HepG2 (cell line): ENCODE measurements around the gene ZNF22. TPM values are rescaled to one million over a fixed set of nuclear protein-coding genes. Genes with fewer than 3 reads are reported as not detected.

Source experiments
- AHR ChIP-seq: IDR thresholded peaks from 2 replicates; pipeline ENCODE4 v1.6.1; 2018; ENCODE audit warnings: missing genetic modification reagents, missing compliant biosample characterization
- ATF3 ChIP-seq: sonication (generic); formaldehyde crosslinking; IDR thresholded peaks from 2 replicates; pipeline ENCODE4 v1.4.0; 2020; ENCODE audit warnings: missing genetic modification reagents
- DMTF1 ChIP-seq: sonication (generic); formaldehyde crosslinking; IDR thresholded peaks from 2 replicates; pipeline ENCODE4 v1.4.0; 2020; ENCODE audit warnings: mild to moderate bottlenecking, missing genetic modification reagents
- DNMT1 ChIP-seq: sonication (generic); formaldehyde crosslinking; IDR thresholded peaks from 2 replicates; pipeline ENCODE4 v1.5.1; 2020; ENCODE audit warnings: mild to moderate bottlenecking, missing genetic modification reagents
- FOXK2 ChIP-seq: fragments of 450-650 bp; IDR thresholded peaks from 2 replicates; pipeline ENCODE4 v1.6.1; 2016
- GATAD2A ChIP-seq: IDR thresholded peaks from 2 replicates; pipeline ENCODE4 v1.6.1; 2016
- HNRNPUL1 ChIP-seq: fragments of 200-400 bp; formaldehyde crosslinking; IDR thresholded peaks from 2 replicates; pipeline ENCODE4 v1.6.1; 2017; ENCODE audit warnings: low read depth, mild to moderate bottlenecking, low read length, moderate library complexity
- KDM3A ChIP-seq: IDR thresholded peaks from 2 replicates; pipeline ENCODE4 v1.6.1; 2018; ENCODE audit warnings: low read depth, missing compliant biosample characterization
- MAX ChIP-seq: IDR thresholded peaks from 2 replicates; pipeline ENCODE4 v1.6.1; 2012; ENCODE audit warnings: inconsistent platforms
- NFRKB ChIP-seq: fragments of 450-650 bp; IDR thresholded peaks from 2 replicates; pipeline ENCODE4 v1.6.1; 2017
- NR1H2 ChIP-seq: sonication (generic); formaldehyde crosslinking; IDR thresholded peaks from 2 replicates; pipeline ENCODE4 v1.8.1; 2022; ENCODE audit warnings: low read depth, missing genetic modification reagents, borderline replicate concordance
- NR2F2 ChIP-seq: IDR thresholded peaks from 2 replicates; pipeline ENCODE4 v1.6.1; 2012; ENCODE audit warnings: low read depth, inconsistent platforms, borderline replicate concordance
- POLR2AphosphoS5 ChIP-seq: IDR thresholded peaks from 2 replicates; pipeline ENCODE4 v1.6.1; 2012; ENCODE audit warnings: low read depth, low read length
- SETDB1 ChIP-seq: sonication (generic); formaldehyde crosslinking; IDR thresholded peaks from 2 replicates; pipeline ENCODE4 v1.5.1; 2020; ENCODE audit warnings: missing genetic modification reagents, mild to moderate bottlenecking, borderline replicate concordance
- SOX6 ChIP-seq, 2 experiments: fragments of 450-650 bp in 1 of 2; sonication (generic) in 1 of 2; formaldehyde crosslinking in 1 of 2; IDR thresholded peaks; 2 replicates each; pipeline versions ENCODE4 v1.4.0 to v1.6.1; 2017 to 2020; ENCODE audit warnings: antibody characterized with exemption in 1 of 2, mild to moderate bottlenecking in 1 of 2, missing genetic modification reagents in 1 of 2
- STAT5B ChIP-seq: sonication (generic); formaldehyde crosslinking; IDR thresholded peaks from 2 replicates; pipeline ENCODE4 v1.4.0; 2020; ENCODE audit warnings: missing genetic modification reagents
- TBL1XR1 ChIP-seq: fragments of 150-350 bp; IDR thresholded peaks from 2 replicates; pipeline ENCODE4 v1.6.1; 2014; ENCODE audit warnings: borderline replicate concordance, low read length; ENCODE audit not compliant: partially characterized antibody
- XRCC5 ChIP-seq: fragments of 200-400 bp; formaldehyde crosslinking; optimal IDR thresholded peaks from 2 replicates; pipeline ENCODE3; 2017; ENCODE audit warnings: mild to moderate bottlenecking, low read length
- ZNF230 ChIP-seq: sonication (generic); formaldehyde crosslinking; IDR thresholded peaks from 2 replicates; pipeline ENCODE4 v1.4.0; 2020; ENCODE audit warnings: mild to moderate bottlenecking, missing genetic modification reagents
- ZNF530 ChIP-seq: sonication (generic); formaldehyde crosslinking; IDR thresholded peaks from 2 replicates; pipeline ENCODE4 v1.5.0; 2020; ENCODE audit warnings: low read depth, mild to moderate bottlenecking, missing genetic modification reagents
- ZNF564 ChIP-seq: sonication (generic); formaldehyde crosslinking; IDR thresholded peaks from 2 replicates; pipeline ENCODE4 v1.8.1; 2023; ENCODE audit warnings: mild to moderate bottlenecking, missing genetic modification reagents
- ZNF576 ChIP-seq: sonication (generic); formaldehyde crosslinking; IDR thresholded peaks from 2 replicates; pipeline ENCODE4 v1.4.0; 2020; ENCODE audit warnings: mild to moderate bottlenecking, missing genetic modification reagents
- polyA plus RNA-seq, 8 experiments: library from polyadenylated mRNA; depleted of rRNA in 3 of 8; stranded (reverse) in 7 of 8; unstranded in 1 of 8; fragments of >200 nt; fragmentation: Illumina TruSeq in 4 of 8; extraction: Trizol in 4 of 8; gene quantifications; 2 replicates each; pipeline versions ENCODE4 v1.2.1 to v1.2.3, GENCODE V29; 2011 to 2016; ENCODE audit warnings: low read depth in 4 of 8, missing spikeins in 1 of 8, mixed read lengths in 1 of 8; ENCODE audit not compliant: insufficient read depth in 1 of 8
- total RNA-seq, 5 experiments: library from RNA; depleted of rRNA; stranded (reverse); fragments of >200 nt; fragmentation: Illumina TruSeq; extraction: Trizol; gene quantifications; 2 replicates each; pipeline ENCODE4 v1.2.3, GENCODE V29; 2016; ENCODE audit warnings: low read depth in 1 of 5
- TF ChIP-seq, protein P1 (sequence below), 2 experiments: sonication (generic) in 1 of 2; formaldehyde crosslinking in 1 of 2; IDR thresholded peaks; 2 replicates each; pipeline versions ENCODE4 v1.6.1 to v1.9.0; 2014 to 2022; ENCODE audit warnings: antibody characterized with exemption in 1 of 2, borderline replicate concordance in 1 of 2, inconsistent platforms in 1 of 2, low read depth in 1 of 2, missing genetic modification reagents in 1 of 2

ZNF22 gene
- total and polyA plus RNA-seq, 2 of the 13 experiments (the other 11 are each of a cell fraction or from before 2014, with no cell fraction given) = 0.40 to 1.3 TPM

- TF ChIP-seq ATF3 (peak; percentile 34; the same call in 1 of the 2 replicates), HNRNPUL1 (no peak), ZNF576 (no peak), DMTF1 (CRISPR knock-in tag) (no peak), XRCC5 (no peak), MAX (no peak), ZNF230 (no peak), TBL1XR1 (no peak), KDM3A (no peak), ZNF530 (no peak), NR1H2 (CRISPR knock-in tag) (no peak), NR2F2 (no peak), NFRKB (no peak), GATAD2A (CRISPR knock-in tag) (peak; percentile 61; the same call in 1 of the 2 replicates), STAT5B (no peak), POLR2AphosphoS5 (no peak), ZNF564 (CRISPR knock-in tag) (no peak), AHR (no peak), SOX6 (IDR thresholded peaks at IDR 0.05) (no peak), SOX6 (CRISPR knock-in tag; IDR thresholded peaks at IDR 0.05) (no peak), DNMT1 (CRISPR knock-in tag) (no peak), SETDB1 (CRISPR knock-in tag) (no peak), FOXK2 (no peak)
- TF ChIP-seq, protein P1, sequence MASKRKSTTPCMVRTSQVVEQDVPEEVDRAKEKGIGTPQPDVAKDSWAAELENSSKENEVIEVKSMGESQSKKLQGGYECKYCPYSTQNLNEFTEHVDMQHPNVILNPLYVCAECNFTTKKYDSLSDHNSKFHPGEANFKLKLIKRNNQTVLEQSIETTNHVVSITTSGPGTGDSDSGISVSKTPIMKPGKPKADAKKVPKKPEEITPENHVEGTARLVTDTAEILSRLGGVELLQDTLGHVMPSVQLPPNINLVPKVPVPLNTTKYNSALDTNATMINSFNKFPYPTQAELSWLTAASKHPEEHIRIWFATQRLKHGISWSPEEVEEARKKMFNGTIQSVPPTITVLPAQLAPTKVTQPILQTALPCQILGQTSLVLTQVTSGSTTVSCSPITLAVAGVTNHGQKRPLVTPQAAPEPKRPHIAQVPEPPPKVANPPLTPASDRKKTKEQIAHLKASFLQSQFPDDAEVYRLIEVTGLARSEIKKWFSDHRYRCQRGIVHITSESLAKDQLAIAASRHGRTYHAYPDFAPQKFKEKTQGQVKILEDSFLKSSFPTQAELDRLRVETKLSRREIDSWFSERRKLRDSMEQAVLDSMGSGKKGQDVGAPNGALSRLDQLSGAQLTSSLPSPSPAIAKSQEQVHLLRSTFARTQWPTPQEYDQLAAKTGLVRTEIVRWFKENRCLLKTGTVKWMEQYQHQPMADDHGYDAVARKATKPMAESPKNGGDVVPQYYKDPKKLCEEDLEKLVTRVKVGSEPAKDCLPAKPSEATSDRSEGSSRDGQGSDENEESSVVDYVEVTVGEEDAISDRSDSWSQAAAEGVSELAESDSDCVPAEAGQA (IDR thresholded peaks at IDR 0.05; ENCODE audit: low read depth) = no peak
- TF ChIP-seq, protein P1 (CRISPR knock-in tag; IDR thresholded peaks at IDR 0.05; ENCODE audit: borderline replicate concordance) = no peak
Measured at GRCh38 chr10:44966129-44966815, 34.5 kb upstream of the ZNF22 start (continued).
